A549 (cell line): Measurements from ENCODE around the gene GMPPB. TPM values are rescaled to one million over a fixed set of nuclear protein-coding genes. Genes with fewer than 3 reads are reported as not detected.

Source experiments
- ATAC-seq, 2 experiments: fragments of 200-7000 bp in 1 of 2; fragments of >200 bp in 1 of 2; cut with Nextera tagmentation in 1 of 2; cut with Tn5 transposase in 1 of 2; 3 replicates each; pipeline versions ENCODE4 v1.8.0 to v1.9.1; 2018 to 2020; ENCODE audit warnings: mild to moderate bottlenecking in 1 of 2, moderate library complexity in 1 of 2
- CTCF ChIA-PET: fragments of 300-600 bp; sonication (Branson Sonifier 250); formaldehyde crosslinking; extraction: SDS; loops from one replicate; lab custom pipeline; 2021; ENCODE audit warnings: antibody characterized with exemption, inconsistent platforms; lab: Yijun Ruan, JAX
- POLR2A ChIA-PET: fragments of 350-600 bp; formaldehyde crosslinking; extraction: SDS; loops from one replicate; lab custom pipeline; 2021; ENCODE audit warnings: antibody characterized with exemption, inconsistent platforms; lab: Yijun Ruan, JAX
- DNase-seq, 2 experiments: peaks; one replicate each; pipeline versions ENCODE4 v3.0.0 to v3.0.0-alpha.2; 2011 to 2016; ENCODE audit warnings: low read depth in 1 of 2, low spot score in 1 of 2
- FAIRE-seq: peaks from 2 replicates; lab custom pipeline; 2011; peaks lifted over from hg19 to GRCh38; lab: Jason Lieb, UNC
- H3K27ac ChIP-seq, 2 experiments: fragments of >200 bp; sonication (Bioruptor Twin); formaldehyde crosslinking; 3 replicates each; pipeline ENCODE4 v1.5.1; 2016 to 2017
- H3K4me1 ChIP-seq: fragments of >200 bp; sonication (Bioruptor Twin); formaldehyde crosslinking; 3 replicates; pipeline ENCODE4 v1.6.1; 2016
- H3K4me2 ChIP-seq: fragments of >200 bp; sonication (Bioruptor Twin); formaldehyde crosslinking; 3 replicates; pipeline ENCODE4 v1.6.1; 2016
- H3K4me3 ChIP-seq: fragments of >200 bp; sonication (Bioruptor Twin); formaldehyde crosslinking; 3 replicates; pipeline ENCODE4 v1.5.1; 2016
- H3K9me3 ChIP-seq: fragments of >200 bp; sonication (Bioruptor Twin); formaldehyde crosslinking; 3 replicates; pipeline ENCODE4 v1.6.1; 2016
- CBX8 ChIP-seq: fragments of 200-600 bp; sonication (generic); IDR thresholded peaks from 2 replicates; pipeline ENCODE4 v1.6.1; 2016
- CEBPB ChIP-seq, 2 experiments: fragments of >200 bp in 1 of 2; sonication (Bioruptor Twin) in 1 of 2; formaldehyde crosslinking in 1 of 2; IDR thresholded peaks; 2 replicates each; pipeline ENCODE4 v1.6.1; 2012 to 2016
- CHD4 ChIP-seq: fragments of 200-600 bp; sonication (generic); IDR thresholded peaks from 2 replicates; pipeline ENCODE4 v1.6.1; 2016; ENCODE audit warnings: antibody characterized with exemption, mild to moderate bottlenecking, borderline replicate concordance
- CTCF ChIP-seq: fragments of >200 bp; sonication (Bioruptor Twin); formaldehyde crosslinking; IDR thresholded peaks from 3 replicates; pipeline ENCODE4 v1.5.1; 2016
- EHF ChIP-seq: fragments of 250-450 bp; sonication (Bioruptor Pico); IDR thresholded peaks from 2 replicates; pipeline ENCODE4 v1.5.0; 2020; ENCODE audit warnings: mild to moderate bottlenecking
- EHMT2 ChIP-seq: fragments of 200-600 bp; sonication (generic); IDR thresholded peaks from 2 replicates; pipeline ENCODE4 v1.6.1; 2016; ENCODE audit warnings: antibody characterized with exemption, low read depth, mild to moderate bottlenecking, moderate library complexity
- ELK1 ChIP-seq: fragments of 150-350 bp; IDR thresholded peaks from 2 replicates; pipeline ENCODE4 v1.6.1; 2014; ENCODE audit warnings: low read depth, mild to moderate bottlenecking, low read length
- FOXS1 ChIP-seq: fragments of 250-450 bp; sonication (Bioruptor Pico); IDR thresholded peaks from 2 replicates; pipeline ENCODE4 v1.5.0; 2020; ENCODE audit warnings: mild to moderate bottlenecking, moderate library complexity
- GATA3 ChIP-seq: IDR thresholded peaks from 2 replicates; pipeline ENCODE4 v1.6.1; 2012; ENCODE audit warnings: borderline replicate concordance
- HEYL ChIP-seq: fragments of 250-450 bp; sonication (Bioruptor Pico); IDR thresholded peaks from 2 replicates; pipeline ENCODE4 v1.8.0; 2021; ENCODE audit warnings: mild to moderate bottlenecking, moderate library complexity
- HMGXB4 ChIP-seq: fragments of 250-450 bp; sonication (Bioruptor Pico); IDR thresholded peaks from 2 replicates; pipeline ENCODE4 v1.5.0; 2021; ENCODE audit warnings: mild to moderate bottlenecking, moderate library complexity, borderline replicate concordance
- HOXA7 ChIP-seq: fragments of 250-450 bp; sonication (Bioruptor Pico); IDR thresholded peaks from 2 replicates; pipeline ENCODE4 v1.5.0; 2020; ENCODE audit warnings: mild to moderate bottlenecking, moderate library complexity
- JUNB ChIP-seq: fragments of >200 bp; sonication (Bioruptor Twin); formaldehyde crosslinking; IDR thresholded peaks from 2 replicates; pipeline ENCODE4 v1.6.1; 2016
- KDM1A ChIP-seq: fragments of 200-600 bp; sonication (generic); IDR thresholded peaks from 2 replicates; pipeline ENCODE4 v1.6.1; 2016; ENCODE audit warnings: low read depth, mild to moderate bottlenecking
- MAFK ChIP-seq: fragments of 450-650 bp; IDR thresholded peaks from 2 replicates; pipeline ENCODE4 v1.6.1; 2014; ENCODE audit not compliant: partially characterized antibody
- MYC ChIP-seq: IDR thresholded peaks from 2 replicates; pipeline ENCODE4 v1.6.1; 2012; ENCODE audit warnings: mild to moderate bottlenecking, inconsistent platforms, low read length, improper control_type of control experiment, borderline replicate concordance
- NFE2L2 ChIP-seq: fragments of 150-350 bp; conservative IDR thresholded peaks from 2 replicates; pipeline ENCODE4 v1.6.1; 2014; ENCODE audit warnings: low read length
- NPAS2 ChIP-seq: fragments of 250-450 bp; sonication (Bioruptor Pico); IDR thresholded peaks from 2 replicates; pipeline ENCODE4 v1.8.0; 2022; ENCODE audit warnings: mild to moderate bottlenecking, moderate library complexity, borderline replicate concordance
- PHF8 ChIP-seq: fragments of 200-600 bp; sonication (generic); IDR thresholded peaks from 2 replicates; pipeline ENCODE4 v1.6.1; 2016; ENCODE audit warnings: low read depth, mild to moderate bottlenecking, antibody characterized with exemption, moderate library complexity, borderline replicate concordance
- POLR2A ChIP-seq: IDR thresholded peaks from 2 replicates; pipeline ENCODE4 v1.6.1; 2012; ENCODE audit warnings: mild to moderate bottlenecking, low read length
- POLR2AphosphoS2 ChIP-seq: conservative IDR thresholded peaks from 2 replicates; pipeline ENCODE4 v1.6.1; 2012; ENCODE audit warnings: low read length, improper control_type of control experiment, inconsistent platforms
- RAD21 ChIP-seq, 2 experiments: fragments of >200 bp in 1 of 2; sonication (Bioruptor Twin) in 1 of 2; formaldehyde crosslinking in 1 of 2; IDR thresholded peaks in 1 of 2; conservative IDR thresholded peaks in 1 of 2; 2 replicates in 1 of 2; 3 replicates in 1 of 2; pipeline ENCODE4 v1.6.1; 2012 to 2018; ENCODE audit warnings: inconsistent platforms in 1 of 2
- RARB ChIP-seq: fragments of 250-450 bp; sonication (Bioruptor Pico); IDR thresholded peaks from 2 replicates; pipeline ENCODE4 v1.8.0; 2021; ENCODE audit warnings: mild to moderate bottlenecking, moderate library complexity
- RNF2 ChIP-seq: fragments of 200-600 bp; sonication (generic); IDR thresholded peaks from 2 replicates; pipeline ENCODE4 v1.6.1; 2016; ENCODE audit warnings: low read depth, mild to moderate bottlenecking, antibody characterized with exemption, moderate library complexity, borderline replicate concordance
- SMC3 ChIP-seq: fragments of >200 bp; sonication (Bioruptor Twin); formaldehyde crosslinking; IDR thresholded peaks from 3 replicates; pipeline ENCODE4 v1.6.1; 2018; ENCODE audit warnings: inconsistent platforms
- SREBF2 ChIP-seq: fragments of 450-650 bp; IDR thresholded peaks from 2 replicates; pipeline ENCODE4 v1.6.1; 2014; ENCODE audit warnings: mild to moderate bottlenecking, moderate library complexity
- TP53 ChIP-seq: fragments of 250-450 bp; sonication (Bioruptor Pico); IDR thresholded peaks from 2 replicates; pipeline ENCODE4 v1.5.0; 2021; ENCODE audit warnings: mild to moderate bottlenecking, moderate library complexity
- ZSCAN20 ChIP-seq: fragments of 250-450 bp; sonication (Bioruptor Pico); IDR thresholded peaks from 2 replicates; pipeline ENCODE4 v1.8.0; 2022; ENCODE audit warnings: mild to moderate bottlenecking, moderate library complexity
- WGBS: methylation state at CpG from one replicate; pipeline ENCODE4 v1.1.6; 2017; ENCODE audit errors: missing lambda C conversion rate; 5-methylcytosine and 5-hydroxymethylcytosine counted together
- polyA plus RNA-seq, 4 experiments: library from polyadenylated mRNA; depleted of rRNA in 3 of 4; stranded (reverse); fragments of >200 nt; fragmentation: RNase III in 1 of 4; extraction: RNeasy Plus Mini Kit Qiagen cat#74134 plus additional on column Dnase treatment in 1 of 4; gene quantifications; 2 replicates in 3 of 4; 3 replicates in 1 of 4; pipeline ENCODE4 v1.2.3, GENCODE V29; 2011 to 2017
- TF ChIP-seq, protein P1 (sequence below): fragments of >200 bp; sonication (Bioruptor Twin); formaldehyde crosslinking; IDR thresholded peaks from 2 replicates; pipeline ENCODE4 v1.6.1; 2016
- TF ChIP-seq, protein P2 (sequence below): fragments of 450-650 bp; IDR thresholded peaks from 2 replicates; pipeline ENCODE4 v1.6.1; 2014; ENCODE audit warnings: antibody characterized with exemption

The GMPPB gene
- polyA plus RNA-seq, 2 of the 4 experiments (the other 2 are of a cell fraction), result 12.9 to 24.1 TPM

- POLR2A ChIA-PET, result no interaction called here
- Histone ChIP-seq H3K27ac (no peak overlapping the region), H3K4me3 (no peak overlapping the region), H3K4me1 (peaks cover 3% of the 10 kb centered on the region; the same call in 2 of the 3 replicates), H3K4me2 (no peak overlapping the region), H3K9me3 (no peaks in the 10 kb centered on the region)
- WGBS, result 72% methylated on average over 1 of the region's 1 CpG
- TF ChIP-seq RARB (CRISPR knock-in tag) (no peak), MAFK (no peak), POLR2AphosphoS2 (no peak)
- DNase-seq, result no peak
- FAIRE-seq, result no peak
- CTCF ChIA-PET, result no interaction called here
- no peak for ATAC-seq
Measured at GRCh38 chr3:49756036-49756435, 32.3 kb upstream of the GMPPB start.

DNA sequence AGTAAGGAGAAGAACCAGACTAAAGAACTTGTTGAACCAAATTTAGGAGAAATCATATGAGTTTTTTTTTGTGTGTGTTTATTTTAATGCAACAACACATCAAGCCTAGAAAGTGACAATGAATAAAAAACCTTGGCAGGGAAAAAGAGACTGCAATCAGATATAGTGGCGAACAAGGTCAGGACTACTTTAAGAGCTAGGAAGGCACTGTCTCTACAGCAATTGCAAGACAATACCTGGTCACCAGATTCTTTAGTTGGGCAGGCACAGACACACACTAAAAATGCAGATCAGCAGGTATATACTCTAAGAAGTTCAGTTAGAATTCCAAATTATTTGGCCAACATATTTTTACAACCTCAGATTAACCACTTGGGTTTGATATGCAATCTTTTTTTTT, 30.8 kb upstream of the GMPPB start:
- no peak overlapping the region for H3K4me2 ChIP-seq
- H3K4me3 ChIP-seq, result no peak overlapping the region
- DNase-seq, result no peak
- peaks cover 14% of the 10 kb centered on the region; the same call in 2 of the 3 replicates for H3K4me1 ChIP-seq
- WGBS, result 83% methylated on average over 1 of the region's 1 CpG
- POLR2A ChIA-PET, result no interaction called here
- no peaks in the 10 kb centered on the region for H3K9me3 ChIP-seq
- ATAC-seq, result no peak
- CTCF ChIA-PET, result no interaction called here
- no peak for FAIRE-seq
- H3K27ac ChIP-seq, result no peak overlapping the region
- TF ChIP-seq NPAS2 (CRISPR knock-in tag) (no peak), CTCF (no peak), RARB (CRISPR knock-in tag) (no peak), GATA3 (no peak), SREBF2 (no peak), FOXS1 (no peak), TP53 (CRISPR knock-in tag) (no peak), POLR2A (no peak), HOXA7 (CRISPR knock-in tag) (no peak), NFE2L2 (no peak), ZSCAN20 (no peak), PHF8 (no peak), POLR2AphosphoS2 (no peak), JUNB (no peak)
- TF ChIP-seq, all 56 proteins: peak for 0

DNA sequence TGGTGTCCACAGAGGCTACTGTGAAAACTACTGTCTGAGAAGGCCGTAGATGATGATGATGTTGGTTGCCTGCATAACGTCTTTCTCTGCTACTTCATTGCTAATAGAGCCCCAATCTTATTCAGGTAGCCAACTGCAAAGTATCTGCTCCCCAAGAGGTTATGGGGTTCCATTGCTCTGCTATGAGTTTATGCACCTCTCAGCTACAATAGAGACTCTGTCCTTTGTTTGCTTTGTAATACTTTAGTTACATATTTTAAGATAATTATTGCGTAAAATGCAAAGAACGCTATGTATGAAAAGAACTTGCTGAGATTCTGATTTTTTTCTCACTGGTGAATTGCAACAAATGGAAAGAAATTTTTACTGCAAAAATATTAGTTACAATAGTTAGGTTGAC, 27.8 kb upstream of the GMPPB start:
- ATAC-seq (no peak), FAIRE-seq (no peak), DNase-seq (no peak)
- Histone ChIP-seq H3K27ac (no peak overlapping the region), H3K4me1 (peaks cover 14% of the 10 kb centered on the region; the same call in 2 of the 3 replicates), H3K9me3 (no peaks in the 10 kb centered on the region), H3K4me2 (no peak overlapping the region; the same call in 2 of the 3 replicates), H3K4me3 (no peak overlapping the region)
- WGBS, result 84% methylated on average over 4 of the region's 4 CpGs
- CTCF ChIA-PET, result no interaction called here
- TF ChIP-seq RAD21 (conservative IDR thresholded peaks at IDR 0.05 in 1 of 2, IDR thresholded peaks at IDR 0.05 in 1 of 2), result no peak
- no peak for TF ChIP-seq POLR2A
- no peak for TF ChIP-seq RARB (CRISPR knock-in tag)
- no peak for TF ChIP-seq FOXS1
- no peak for TF ChIP-seq POLR2AphosphoS2
- TF ChIP-seq, protein P1, sequence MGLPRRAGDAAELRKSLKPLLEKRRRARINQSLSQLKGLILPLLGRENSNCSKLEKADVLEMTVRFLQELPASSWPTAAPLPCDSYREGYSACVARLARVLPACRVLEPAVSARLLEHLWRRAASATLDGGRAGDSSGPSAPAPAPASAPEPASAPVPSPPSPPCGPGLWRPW, result no peak
- no peak for TF ChIP-seq RNF2
- TF ChIP-seq KDM1A, result no peak
- no peak for TF ChIP-seq HEYL (CRISPR knock-in tag)
- TF ChIP-seq ELK1, result no peak
- no peak for TF ChIP-seq SMC3
- TF ChIP-seq HMGXB4 (CRISPR knock-in tag), result no peak
- no peak for TF ChIP-seq CBX8
- no peak for TF ChIP-seq CHD4
- TF ChIP-seq, protein P2, sequence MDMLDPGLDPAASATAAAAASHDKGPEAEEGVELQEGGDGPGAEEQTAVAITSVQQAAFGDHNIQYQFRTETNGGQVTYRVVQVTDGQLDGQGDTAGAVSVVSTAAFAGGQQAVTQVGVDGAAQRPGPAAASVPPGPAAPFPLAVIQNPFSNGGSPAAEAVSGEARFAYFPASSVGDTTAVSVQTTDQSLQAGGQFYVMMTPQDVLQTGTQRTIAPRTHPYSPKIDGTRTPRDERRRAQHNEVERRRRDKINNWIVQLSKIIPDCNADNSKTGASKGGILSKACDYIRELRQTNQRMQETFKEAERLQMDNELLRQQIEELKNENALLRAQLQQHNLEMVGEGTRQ, result no peak
- no peak for TF ChIP-seq EHF (CRISPR knock-in tag)
- TF ChIP-seq MYC, result no peak
- TF ChIP-seq CEBPB (IDR thresholded peaks at IDR 0.05), result no peak
- no peak for TF ChIP-seq EHMT2
- POLR2A ChIA-PET, result no interaction called here
